ENCODE measurements around the gene PRR12. TPM values are rescaled to one million over a fixed set of nuclear protein-coding genes. Genes with fewer than 3 reads are reported as not detected.
A peak's percentile ranks its signal among the peaks of the same experiment; 100 is the strongest.

Gene PRR12
- total RNA-seq = 2.4 and 4.8 TPM in 2 replicates

GRCh38 chr19:49590971-49591730 is at the start of gene PRR12:
Gene PRR12 (plus strand): TSS chr19:49591182. CDS start chr19:49591655, 473 bp downstream.
- peak; percentile 73 for DNase-seq

GRCh38 chr19:49541914-49542313 is 49.1 kb upstream of the PRR12 start:
- no peak for DNase-seq

- DNase-seq = no peak
Measured at GRCh38 chr19:49542446-49542845, 48.5 kb upstream of the PRR12 start.

- DNase-seq = no peak
Measured at GRCh38 chr19:49543032-49543431, 48.0 kb upstream of the PRR12 start.

- DNase-seq = no peak
Measured at GRCh38 chr19:49544154-49544553, 46.8 kb upstream of the PRR12 start.

GRCh38 chr19:49546825-49547565 is 44.0 kb upstream of the PRR12 start:
- peak; percentile 95 for DNase-seq

GRCh38 chr19:49549045-49549444 is 41.9 kb upstream of the PRR12 start:
- DNase-seq = no peak

- DNase-seq = no peak
Measured at GRCh38 chr19:49551531-49551930, 39.5 kb upstream of the PRR12 start.

- DNase-seq = no peak
Measured at GRCh38 chr19:49552749-49553148, 38.2 kb upstream of the PRR12 start.

GRCh38 chr19:49553451-49554271 is 37.3 kb upstream of the PRR12 start:
- DNase-seq = peak; percentile 86

- peak; percentile 98 for DNase-seq
Measured at GRCh38 chr19:49554701-49555181, 36.2 kb upstream of the PRR12 start.

- DNase-seq = peak; percentile 59
Measured at GRCh38 chr19:49555600-49556411, 35.2 kb upstream of the PRR12 start.

- DNase-seq = no peak
Measured at GRCh38 chr19:49556412-49557398, 34.3 kb upstream of the PRR12 start.

- DNase-seq = no peak
Measured at GRCh38 chr19:49557641-49558325, 33.2 kb upstream of the PRR12 start.

GRCh38 chr19:49558591-49558990 is 32.4 kb upstream of the PRR12 start:
- no peak for DNase-seq

- no peak for DNase-seq
Measured at GRCh38 chr19:49559443-49559842, 31.5 kb upstream of the PRR12 start.

GRCh38 chr19:49559928-49560327 is 31.1 kb upstream of the PRR12 start:
- no peak for DNase-seq

- no peak for DNase-seq
Measured at GRCh38 chr19:49560358-49560900, 30.6 kb upstream of the PRR12 start.

- DNase-seq = no peak
Measured at GRCh38 chr19:49564616-49565045, 26.4 kb upstream of the PRR12 start.

- DNase-seq = peak; percentile 33
Measured at GRCh38 chr19:49565261-49565660, 25.7 kb upstream of the PRR12 start.

Data from dermis blood vessel endothelial cell (primary cell).